Lung (tissue), 12 donors: Measurements from ENCODE around the gene SH2D3A. TPM values are rescaled to one million over a fixed set of nuclear protein-coding genes. Genes with fewer than 3 reads are reported as not detected.

Experiments used
- ATAC-seq: fragments of 200-7000 bp; cut with Tn5 transposase; one replicate; pipeline ENCODE4 v1.9.1; 2020; ENCODE audit warnings: moderate number of reproducible peaks; ENCODE audit not compliant: insufficient read depth, low FRiP score
- DNase-seq, 3 donors: peaks; one replicate each; pipeline ENCODE4 v3.0.0-alpha.2; 2013 to 2017
- H3K27ac ChIP-seq, 2 donors: one replicate each; pipeline ENCODE4 v1.5.1; 2013; ENCODE audit warnings: mild to moderate bottlenecking in 2 of 2, moderate library complexity in 2 of 2, control low read depth in 1 of 2, inconsistent platforms in 1 of 2, low read depth in 1 of 2, low read length in 1 of 2
- H3K27me3 ChIP-seq, 3 donors: one replicate each; pipeline ENCODE4 v1.5.1; 2013; ENCODE audit warnings: low read length in 2 of 3; ENCODE audit not compliant: control insufficient read depth in 3 of 3, insufficient read depth in 3 of 3
- H3K36me3 ChIP-seq, 4 donors: one replicate each; pipeline ENCODE4 v1.5.1; 2013; ENCODE audit warnings: low read length in 4 of 4, mild to moderate bottlenecking in 1 of 4, moderate library complexity in 1 of 4; ENCODE audit not compliant: control insufficient read depth in 4 of 4, insufficient read depth in 4 of 4
- H3K4me1 ChIP-seq, 5 donors: one replicate each; pipeline ENCODE4 v1.5.1; 2013; ENCODE audit warnings: low read length in 5 of 5, mild to moderate bottlenecking in 2 of 5, moderate library complexity in 1 of 5; ENCODE audit not compliant: control insufficient read depth in 5 of 5, insufficient read depth in 5 of 5
- H3K4me3 ChIP-seq: one replicate; pipeline ENCODE4 v1.5.1; 2013; ENCODE audit warnings: mild to moderate bottlenecking, control low read depth, moderate library complexity
- H3K9ac ChIP-seq, 2 donors: one replicate each; pipeline ENCODE4 v1.5.1; 2013; ENCODE audit warnings: low read length in 2 of 2, control low read depth in 1 of 2; ENCODE audit not compliant: insufficient read depth in 1 of 2
- H3K9me3 ChIP-seq, 4 donors: one replicate each; pipeline ENCODE4 v1.5.1; 2013; ENCODE audit warnings: low read length in 3 of 4, mild to moderate bottlenecking in 1 of 4, moderate library complexity in 1 of 4; ENCODE audit not compliant: control insufficient read depth in 4 of 4, insufficient read depth in 3 of 4
- WGBS, 2 donors: extraction: QIAGEN DNeasy Blood & Tissue Kit; methylation state at CpG; one replicate each; pipeline ENCODE4 v1.1.7; 2013; 5-methylcytosine and 5-hydroxymethylcytosine counted together
- polyA plus RNA-seq, 2 donors: library from polyadenylated mRNA; stranded (reverse); fragments of 200-250 nt; gene quantifications; one replicate each; pipeline ENCODE4 v1.2.1, GENCODE V29; 2013
- total RNA-seq, 2 donors: library from RNA; depleted of rRNA in 1 of 2; stranded (reverse); fragments of >200 nt in 1 of 2; gene quantifications; one replicate each; pipeline ENCODE4 v1.2.1, GENCODE V29; 2014 to 2021
- TF ChIP-seq, protein P1 (sequence below): IDR thresholded peaks from 2 replicates; pipeline ENCODE4 v1.5.1; 2012; ENCODE audit warnings: mild to moderate bottlenecking; ENCODE audit errors: control extremely low read depth, extremely low read depth
- donor health status: control.
- donor health status: control.
- donor health status: Bipolar disorder and iron deficiency.
- donor health status: healthy.
- donor health status: DM: yes; HTN: yes; CAD: no.

SH2D3A gene
- total and polyA plus RNA-seq, 4 donors = 16.6 to 30.6 (median 22.7) TPM

DNA sequence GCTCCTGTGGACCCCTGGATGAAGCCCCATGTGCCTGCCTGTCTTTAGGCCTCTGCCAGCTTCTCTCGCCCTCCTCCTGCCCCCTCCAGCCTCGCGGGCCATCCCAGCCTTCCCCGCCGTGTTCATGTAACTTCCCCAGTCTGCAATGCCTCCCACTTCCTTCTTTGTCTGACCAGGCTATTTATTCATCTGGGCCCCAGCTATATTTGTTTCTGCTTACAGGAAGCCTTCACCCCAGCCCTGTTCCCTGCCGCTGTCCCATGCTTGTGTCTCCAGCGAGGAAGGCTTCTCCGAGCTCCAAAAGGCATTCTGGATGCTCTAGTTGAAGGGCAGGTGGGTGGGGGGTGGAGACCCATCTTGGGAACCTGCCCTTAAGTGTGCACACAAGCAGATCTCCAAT is 38.9 kb downstream of the SH2D3A start:
- Histone ChIP-seq H3K9ac (no peak overlapping the region), H3K27me3 (no peaks in the 10 kb centered on the region), H3K36me3 (peaks cover 0 to 23% (median 3%) of the 10 kb centered on the region in 4 donors), H3K27ac (peak overlapping the region in 1 of 2 donors; percentile 43), H3K9me3 (peaks cover 0 to 2% (median 0%) of the 10 kb centered on the region in 4 donors), H3K4me1 (peaks cover 0 to 8% (median 0%) of the 10 kb centered on the region in 5 donors), H3K4me3 (no peak overlapping the region)
- TF ChIP-seq, protein P1, sequence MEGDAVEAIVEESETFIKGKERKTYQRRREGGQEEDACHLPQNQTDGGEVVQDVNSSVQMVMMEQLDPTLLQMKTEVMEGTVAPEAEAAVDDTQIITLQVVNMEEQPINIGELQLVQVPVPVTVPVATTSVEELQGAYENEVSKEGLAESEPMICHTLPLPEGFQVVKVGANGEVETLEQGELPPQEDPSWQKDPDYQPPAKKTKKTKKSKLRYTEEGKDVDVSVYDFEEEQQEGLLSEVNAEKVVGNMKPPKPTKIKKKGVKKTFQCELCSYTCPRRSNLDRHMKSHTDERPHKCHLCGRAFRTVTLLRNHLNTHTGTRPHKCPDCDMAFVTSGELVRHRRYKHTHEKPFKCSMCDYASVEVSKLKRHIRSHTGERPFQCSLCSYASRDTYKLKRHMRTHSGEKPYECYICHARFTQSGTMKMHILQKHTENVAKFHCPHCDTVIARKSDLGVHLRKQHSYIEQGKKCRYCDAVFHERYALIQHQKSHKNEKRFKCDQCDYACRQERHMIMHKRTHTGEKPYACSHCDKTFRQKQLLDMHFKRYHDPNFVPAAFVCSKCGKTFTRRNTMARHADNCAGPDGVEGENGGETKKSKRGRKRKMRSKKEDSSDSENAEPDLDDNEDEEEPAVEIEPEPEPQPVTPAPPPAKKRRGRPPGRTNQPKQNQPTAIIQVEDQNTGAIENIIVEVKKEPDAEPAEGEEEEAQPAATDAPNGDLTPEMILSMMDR = no peak
- DNase-seq (peak in 1 of 3 donors; percentile 10), ATAC-seq (no peak)
- 6 to 18% methylated on average over 8 of the region's 8 CpGs for WGBS, 2 donors

DNA sequence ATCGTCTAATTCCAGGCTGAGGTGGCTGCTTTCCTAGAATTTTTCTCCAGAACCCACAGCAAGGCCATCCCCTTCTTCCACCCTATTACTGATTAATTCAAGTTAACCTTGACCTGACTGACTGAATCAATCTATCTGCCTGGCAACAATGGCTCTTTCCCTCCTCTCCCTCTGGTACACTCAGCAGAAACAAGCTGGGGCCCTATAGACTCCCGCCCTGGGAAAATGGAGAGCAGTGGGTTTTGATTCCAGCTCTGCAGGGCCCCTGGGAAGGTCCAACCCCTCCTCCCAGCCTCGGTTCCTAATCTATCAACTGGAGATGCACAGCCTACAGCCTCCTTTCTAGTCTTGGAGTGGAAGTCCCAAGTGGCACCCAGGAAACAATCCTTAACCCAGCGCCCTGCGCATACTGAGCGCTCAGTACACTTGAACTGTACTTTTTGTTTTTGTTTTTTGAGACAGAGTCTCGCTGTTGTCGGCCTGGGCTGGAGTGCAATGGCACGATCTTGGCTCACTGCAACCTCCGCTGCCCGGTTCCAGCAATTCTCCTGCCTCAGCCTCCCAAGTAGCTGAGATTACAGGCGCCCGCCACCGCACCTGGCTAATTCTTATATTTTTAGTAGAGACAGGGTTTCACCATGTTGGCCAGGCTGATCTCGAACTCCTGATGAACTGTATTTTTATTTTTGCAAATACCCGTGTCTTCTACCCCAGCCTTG is 41.6 kb downstream of the SH2D3A start:
- no peak overlapping the region for H3K27ac ChIP-seq
- H3K4me1 ChIP-seq = peaks cover 0 to 12% (median 3%) of the 10 kb centered on the region in 5 donors
- H3K9me3 ChIP-seq = no peaks in the 10 kb centered on the region
- TF ChIP-seq, protein P1 = no peak
- no peak for DNase-seq
- no peaks in the 10 kb centered on the region for H3K27me3 ChIP-seq
- 89 to 94% methylated on average over 16 of the region's 16 CpGs for WGBS, 2 donors
- H3K36me3 ChIP-seq = peaks cover 0 to 3% (median 0%) of the 10 kb centered on the region in 4 donors
- no peak for ATAC-seq
- no peak overlapping the region for H3K9ac ChIP-seq
- H3K4me3 ChIP-seq = no peak overlapping the region

DNA sequence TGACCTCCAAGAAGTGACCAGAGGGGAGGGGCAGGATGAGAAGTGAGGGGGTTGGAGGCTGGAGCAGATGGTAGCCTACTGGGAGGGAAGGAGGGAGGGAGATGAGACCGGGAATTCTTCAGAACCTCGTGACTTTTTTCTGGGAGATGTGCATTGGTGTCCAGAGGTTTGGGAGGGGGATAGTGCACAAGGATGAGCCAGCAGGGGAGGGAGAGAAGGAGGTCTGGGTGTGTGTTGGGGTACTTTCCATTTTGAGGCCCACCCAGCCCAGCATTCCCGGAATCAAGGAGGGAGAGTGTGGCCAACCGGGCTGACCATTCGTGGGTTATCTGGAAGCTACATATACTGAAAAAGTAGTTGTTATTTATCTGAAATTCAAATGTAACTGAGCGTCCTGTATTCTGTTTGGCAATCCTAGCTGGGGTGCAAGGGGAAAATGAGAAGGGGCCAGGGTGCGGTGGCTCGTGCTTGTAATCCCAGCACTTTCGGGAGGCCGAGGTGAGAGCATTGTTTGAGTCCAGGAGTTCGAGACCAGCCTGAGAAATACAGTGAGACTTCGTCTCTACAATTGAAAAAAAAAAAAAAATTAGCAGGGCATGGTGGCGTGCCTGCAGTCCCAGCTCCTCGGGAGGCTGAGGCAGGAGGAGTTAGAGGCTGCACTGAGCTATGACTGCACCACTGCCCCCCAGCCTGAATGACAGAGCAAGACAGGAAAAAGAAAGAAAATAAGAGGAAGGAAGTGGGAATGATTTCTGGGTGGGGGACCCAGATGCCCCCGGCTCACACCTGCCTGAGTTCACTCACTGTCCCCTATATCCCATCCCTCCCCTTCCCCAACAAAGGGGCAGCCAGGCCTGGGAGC is 42.4 kb downstream of the SH2D3A start:
- ATAC-seq (no peak), DNase-seq (no peak)
- peaks cover 0 to 1% (median 0%) of the 10 kb centered on the region in 4 donors for H3K36me3 ChIP-seq
- TF ChIP-seq, protein P1 = no peak
- no peak overlapping the region for H3K4me3 ChIP-seq
- H3K27me3 ChIP-seq = no peaks in the 10 kb centered on the region
- H3K9me3 ChIP-seq = no peaks in the 10 kb centered on the region
- H3K27ac ChIP-seq = no peak overlapping the region
- no peak overlapping the region for H3K9ac ChIP-seq
- 79 to 81% methylated on average over 15 of the region's 15 CpGs for WGBS, 2 donors
- H3K4me1 ChIP-seq = peaks cover 0 to 12% (median 3%) of the 10 kb centered on the region in 5 donors
